Liver (tissue), 9 donors: ENCODE results near the gene SPEF1. TPM values are rescaled to one million over a fixed set of nuclear protein-coding genes. Genes with fewer than 3 reads are reported as not detected.

ENCODE experiments used
- DNase-seq: peaks from one replicate; pipeline ENCODE4 v3.0.0-alpha.2; 2017; ENCODE audit warnings: low spot score
- H3K27ac ChIP-seq, 2 donors: one replicate each; pipeline ENCODE4 v1.7.0; 2013; ENCODE audit warnings: inconsistent platforms in 2 of 2, low read length in 2 of 2, control low read depth in 1 of 2, low read depth in 1 of 2, mild to moderate bottlenecking in 1 of 2
- H3K27me3 ChIP-seq, 4 donors: one replicate each; pipeline versions ENCODE4 v1.6.1 to v1.7.0; 2013; ENCODE audit warnings: low read length in 3 of 4, inconsistent platforms in 1 of 4, mild to moderate bottlenecking in 1 of 4, moderate library complexity in 1 of 4; ENCODE audit not compliant: control insufficient read depth in 4 of 4, insufficient read depth in 4 of 4
- H3K36me3 ChIP-seq, 4 donors: one replicate each; pipeline versions ENCODE4 v1.6.1 to v1.7.0; 2013; ENCODE audit warnings: low read length in 3 of 4, mild to moderate bottlenecking in 3 of 4, low read depth in 1 of 4, moderate library complexity in 1 of 4; ENCODE audit not compliant: control insufficient read depth in 4 of 4, insufficient read depth in 3 of 4
- H3K4me1 ChIP-seq, 4 donors: one replicate each; pipeline versions ENCODE4 v1.6.1 to v1.7.0; 2013; ENCODE audit warnings: low read length in 3 of 4, mild to moderate bottlenecking in 3 of 4, moderate library complexity in 1 of 4; ENCODE audit not compliant: control insufficient read depth in 4 of 4, insufficient read depth in 4 of 4
- H3K4me3 ChIP-seq, 3 donors: one replicate each; pipeline versions ENCODE4 v1.6.1 to v1.7.0; 2013; ENCODE audit warnings: low read length in 3 of 3, control low read depth in 1 of 3, low read depth in 1 of 3, mild to moderate bottlenecking in 1 of 3
- H3K9ac ChIP-seq, 2 donors: one replicate each; pipeline ENCODE4 v1.7.0; 2013; ENCODE audit warnings: low read length in 2 of 2, mild to moderate bottlenecking in 2 of 2, moderate library complexity in 2 of 2, control low read depth in 1 of 2, low read depth in 1 of 2
- H3K9me3 ChIP-seq, 4 donors: one replicate each; pipeline versions ENCODE4 v1.6.1 to v1.7.0; 2013; ENCODE audit warnings: low read length in 3 of 4; ENCODE audit not compliant: control insufficient read depth in 4 of 4
- EGR1 ChIP-seq, 2 donors: IDR thresholded peaks; 2 replicates each; pipeline ENCODE4 v1.6.1; 2016 to 2018; ENCODE audit warnings: antibody characterized with exemption in 2 of 2, low read depth in 2 of 2
- FOXA1 ChIP-seq: IDR thresholded peaks from 2 replicates; pipeline ENCODE4 v1.6.1; 2016; ENCODE audit warnings: antibody characterized with exemption
- FOXA2 ChIP-seq: IDR thresholded peaks from 2 replicates; pipeline ENCODE4 v1.6.1; 2016; ENCODE audit warnings: antibody characterized with exemption
- GABPA ChIP-seq, 2 donors: IDR thresholded peaks in 1 of 2; conservative IDR thresholded peaks in 1 of 2; 2 replicates each; pipeline ENCODE4 v1.6.1; 2016; ENCODE audit warnings: antibody characterized with exemption in 2 of 2, mild to moderate bottlenecking in 1 of 2, moderate library complexity in 1 of 2
- HNF4A ChIP-seq, 2 donors: conservative IDR thresholded peaks; 2 replicates each; pipeline ENCODE4 v1.6.1; 2016; ENCODE audit warnings: antibody characterized with exemption in 2 of 2, mild to moderate bottlenecking in 2 of 2
- HNF4G ChIP-seq: IDR thresholded peaks from 2 replicates; pipeline ENCODE4 v1.6.1; 2016; ENCODE audit warnings: antibody characterized with exemption
- JUND ChIP-seq, 2 donors: IDR thresholded peaks; 2 replicates each; pipeline ENCODE4 v1.6.1; 2016; ENCODE audit warnings: antibody characterized with exemption in 2 of 2
- NR2F2 ChIP-seq: IDR thresholded peaks from 2 replicates; pipeline ENCODE4 v1.6.1; 2016; ENCODE audit warnings: antibody characterized with exemption
- RAD21 ChIP-seq, 2 donors: IDR thresholded peaks; 2 replicates each; pipeline ENCODE4 v1.6.1; 2016; ENCODE audit warnings: antibody characterized with exemption in 2 of 2, mild to moderate bottlenecking in 2 of 2
- RXRA ChIP-seq, 2 donors: IDR thresholded peaks; 2 replicates each; pipeline ENCODE4 v1.6.1; 2017 to 2018; ENCODE audit warnings: antibody characterized with exemption in 2 of 2, mild to moderate bottlenecking in 1 of 2
- SP1 ChIP-seq: IDR thresholded peaks from 2 replicates; pipeline ENCODE4 v1.6.1; 2018; ENCODE audit warnings: antibody characterized with exemption, mild to moderate bottlenecking
- TAF1 ChIP-seq: conservative IDR thresholded peaks from 2 replicates; pipeline ENCODE4 v1.6.1; 2016; ENCODE audit warnings: antibody characterized with exemption, mild to moderate bottlenecking
- YY1 ChIP-seq: IDR thresholded peaks from 2 replicates; pipeline ENCODE4 v1.6.1; 2016; ENCODE audit warnings: antibody characterized with exemption, mild to moderate bottlenecking
- WGBS: extraction: QIAGEN DNeasy Blood & Tissue Kit; methylation state at CpG from one replicate; pipeline ENCODE4 v1.1.7; 2013; 5-methylcytosine and 5-hydroxymethylcytosine counted together
- polyA plus RNA-seq, 2 donors: library from polyadenylated mRNA; stranded (reverse) in 1 of 2; unstranded in 1 of 2; fragments of 200-250 nt in 1 of 2; fragments of >200 nt in 1 of 2; fragmentation: Nextera tagmentation in 1 of 2; extraction: Ambion mirVana in 1 of 2; gene quantifications; one replicate each; pipeline versions ENCODE4 v1.2.1 to v1.2.3, GENCODE V29; 2013 to 2015
- total RNA-seq, 2 donors: library from RNA; depleted of rRNA; stranded (reverse); fragments of >200 nt; gene quantifications; one replicate each; pipeline ENCODE4 v1.2.3, GENCODE V29; 2014
- TF ChIP-seq, protein P1 (sequence below): IDR thresholded peaks from 2 replicates; pipeline ENCODE4 v1.6.1; 2016; ENCODE audit warnings: antibody characterized with exemption
- TF ChIP-seq, protein P2 (sequence below): fragments of 150-350 bp; IDR thresholded peaks from 2 replicates; pipeline ENCODE4 v1.5.1; 2017; ENCODE audit warnings: improper control_type of control experiment, low read depth, low read length; ENCODE audit not compliant: missing input control
- TF ChIP-seq, protein P3 (sequence below): IDR thresholded peaks from 2 replicates; pipeline ENCODE4 v1.6.1; 2016; ENCODE audit warnings: antibody characterized with exemption
- TF ChIP-seq, protein P4 (sequence below): IDR thresholded peaks from 2 replicates; pipeline ENCODE4 v1.6.1; 2016; ENCODE audit warnings: antibody characterized with exemption, mild to moderate bottlenecking
- TF ChIP-seq, protein P5 (sequence below): IDR thresholded peaks from 2 replicates; pipeline ENCODE4 v1.6.1; 2016; ENCODE audit warnings: antibody characterized with exemption
- donor health status: healthy.
- donor health status: healthy.
- donor health status: healthy.
- donor health status: healthy.
- donor health status: healthy.

Gene SPEF1
- total and polyA plus RNA-seq, 4 donors: not detected

DNA sequence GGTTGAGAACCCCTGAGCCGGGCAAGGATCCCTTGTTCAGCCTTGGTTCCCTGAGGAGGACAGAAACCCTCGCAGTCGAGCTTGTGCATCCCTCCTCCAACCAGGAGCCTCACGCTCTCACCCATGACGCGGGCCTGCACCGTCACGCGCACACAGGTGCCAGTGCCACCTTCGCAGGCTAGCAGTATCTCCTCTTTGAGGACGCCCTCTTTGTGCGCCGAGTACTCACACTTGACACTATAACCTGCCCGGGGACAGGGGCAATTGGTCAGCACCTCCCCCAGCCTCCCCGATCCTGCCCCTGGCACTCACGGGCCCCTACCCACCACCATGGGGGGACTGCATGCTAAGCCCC lies 27.0 kb downstream of the SPEF1 start:
- Histone ChIP-seq H3K36me3 (peaks cover 0 to 3% (median 0%) of the 10 kb centered on the region in 4 donors), H3K9me3 (no peaks in the 10 kb centered on the region), H3K4me1 (peaks cover 1 to 25% (median 15%) of the 10 kb centered on the region in 4 donors), H3K9ac (no peak overlapping the region), H3K27ac (no peak overlapping the region), H3K27me3 (no peaks in the 10 kb centered on the region), H3K4me3 (no peak overlapping the region)
- 97% methylated on average over 16 of the region's 16 CpGs for WGBS
- no peak for TF ChIP-seq EGR1 (IDR thresholded peaks at IDR 0.05; ENCODE audit: low read depth in 2 of 2)
- TF ChIP-seq YY1: no peak
- TF ChIP-seq, protein P1, sequence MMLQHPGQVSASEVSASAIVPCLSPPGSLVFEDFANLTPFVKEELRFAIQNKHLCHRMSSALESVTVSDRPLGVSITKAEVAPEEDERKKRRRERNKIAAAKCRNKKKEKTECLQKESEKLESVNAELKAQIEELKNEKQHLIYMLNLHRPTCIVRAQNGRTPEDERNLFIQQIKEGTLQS: no peak
- no peak for TF ChIP-seq RXRA (IDR thresholded peaks at IDR 0.05)
- TF ChIP-seq NR2F2: no peak
- TF ChIP-seq FOXA2: no peak
- TF ChIP-seq HNF4A (conservative IDR thresholded peaks at IDR 0.05): no peak
- TF ChIP-seq SP1: no peak
- TF ChIP-seq, protein P2, sequence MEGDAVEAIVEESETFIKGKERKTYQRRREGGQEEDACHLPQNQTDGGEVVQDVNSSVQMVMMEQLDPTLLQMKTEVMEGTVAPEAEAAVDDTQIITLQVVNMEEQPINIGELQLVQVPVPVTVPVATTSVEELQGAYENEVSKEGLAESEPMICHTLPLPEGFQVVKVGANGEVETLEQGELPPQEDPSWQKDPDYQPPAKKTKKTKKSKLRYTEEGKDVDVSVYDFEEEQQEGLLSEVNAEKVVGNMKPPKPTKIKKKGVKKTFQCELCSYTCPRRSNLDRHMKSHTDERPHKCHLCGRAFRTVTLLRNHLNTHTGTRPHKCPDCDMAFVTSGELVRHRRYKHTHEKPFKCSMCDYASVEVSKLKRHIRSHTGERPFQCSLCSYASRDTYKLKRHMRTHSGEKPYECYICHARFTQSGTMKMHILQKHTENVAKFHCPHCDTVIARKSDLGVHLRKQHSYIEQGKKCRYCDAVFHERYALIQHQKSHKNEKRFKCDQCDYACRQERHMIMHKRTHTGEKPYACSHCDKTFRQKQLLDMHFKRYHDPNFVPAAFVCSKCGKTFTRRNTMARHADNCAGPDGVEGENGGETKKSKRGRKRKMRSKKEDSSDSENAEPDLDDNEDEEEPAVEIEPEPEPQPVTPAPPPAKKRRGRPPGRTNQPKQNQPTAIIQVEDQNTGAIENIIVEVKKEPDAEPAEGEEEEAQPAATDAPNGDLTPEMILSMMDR: no peak
- TF ChIP-seq, protein P3, sequence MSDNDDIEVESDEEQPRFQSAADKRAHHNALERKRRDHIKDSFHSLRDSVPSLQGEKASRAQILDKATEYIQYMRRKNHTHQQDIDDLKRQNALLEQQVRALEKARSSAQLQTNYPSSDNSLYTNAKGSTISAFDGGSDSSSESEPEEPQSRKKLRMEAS: no peak
- no peak for TF ChIP-seq TAF1
- no peak for TF ChIP-seq RAD21 (IDR thresholded peaks at IDR 0.05)
- no peak for TF ChIP-seq GABPA (IDR thresholded peaks at IDR 0.05 in 1 of 2, conservative IDR thresholded peaks at IDR 0.05 in 1 of 2)
- no peak for TF ChIP-seq JUND (IDR thresholded peaks at IDR 0.05)
- no peak for TF ChIP-seq HNF4G
- TF ChIP-seq, protein P4, sequence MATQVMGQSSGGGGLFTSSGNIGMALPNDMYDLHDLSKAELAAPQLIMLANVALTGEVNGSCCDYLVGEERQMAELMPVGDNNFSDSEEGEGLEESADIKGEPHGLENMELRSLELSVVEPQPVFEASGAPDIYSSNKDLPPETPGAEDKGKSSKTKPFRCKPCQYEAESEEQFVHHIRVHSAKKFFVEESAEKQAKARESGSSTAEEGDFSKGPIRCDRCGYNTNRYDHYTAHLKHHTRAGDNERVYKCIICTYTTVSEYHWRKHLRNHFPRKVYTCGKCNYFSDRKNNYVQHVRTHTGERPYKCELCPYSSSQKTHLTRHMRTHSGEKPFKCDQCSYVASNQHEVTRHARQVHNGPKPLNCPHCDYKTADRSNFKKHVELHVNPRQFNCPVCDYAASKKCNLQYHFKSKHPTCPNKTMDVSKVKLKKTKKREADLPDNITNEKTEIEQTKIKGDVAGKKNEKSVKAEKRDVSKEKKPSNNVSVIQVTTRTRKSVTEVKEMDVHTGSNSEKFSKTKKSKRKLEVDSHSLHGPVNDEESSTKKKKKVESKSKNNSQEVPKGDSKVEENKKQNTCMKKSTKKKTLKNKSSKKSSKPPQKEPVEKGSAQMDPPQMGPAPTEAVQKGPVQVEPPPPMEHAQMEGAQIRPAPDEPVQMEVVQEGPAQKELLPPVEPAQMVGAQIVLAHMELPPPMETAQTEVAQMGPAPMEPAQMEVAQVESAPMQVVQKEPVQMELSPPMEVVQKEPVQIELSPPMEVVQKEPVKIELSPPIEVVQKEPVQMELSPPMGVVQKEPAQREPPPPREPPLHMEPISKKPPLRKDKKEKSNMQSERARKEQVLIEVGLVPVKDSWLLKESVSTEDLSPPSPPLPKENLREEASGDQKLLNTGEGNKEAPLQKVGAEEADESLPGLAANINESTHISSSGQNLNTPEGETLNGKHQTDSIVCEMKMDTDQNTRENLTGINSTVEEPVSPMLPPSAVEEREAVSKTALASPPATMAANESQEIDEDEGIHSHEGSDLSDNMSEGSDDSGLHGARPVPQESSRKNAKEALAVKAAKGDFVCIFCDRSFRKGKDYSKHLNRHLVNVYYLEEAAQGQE: no peak
- TF ChIP-seq FOXA1: no peak
- TF ChIP-seq, protein P5, sequence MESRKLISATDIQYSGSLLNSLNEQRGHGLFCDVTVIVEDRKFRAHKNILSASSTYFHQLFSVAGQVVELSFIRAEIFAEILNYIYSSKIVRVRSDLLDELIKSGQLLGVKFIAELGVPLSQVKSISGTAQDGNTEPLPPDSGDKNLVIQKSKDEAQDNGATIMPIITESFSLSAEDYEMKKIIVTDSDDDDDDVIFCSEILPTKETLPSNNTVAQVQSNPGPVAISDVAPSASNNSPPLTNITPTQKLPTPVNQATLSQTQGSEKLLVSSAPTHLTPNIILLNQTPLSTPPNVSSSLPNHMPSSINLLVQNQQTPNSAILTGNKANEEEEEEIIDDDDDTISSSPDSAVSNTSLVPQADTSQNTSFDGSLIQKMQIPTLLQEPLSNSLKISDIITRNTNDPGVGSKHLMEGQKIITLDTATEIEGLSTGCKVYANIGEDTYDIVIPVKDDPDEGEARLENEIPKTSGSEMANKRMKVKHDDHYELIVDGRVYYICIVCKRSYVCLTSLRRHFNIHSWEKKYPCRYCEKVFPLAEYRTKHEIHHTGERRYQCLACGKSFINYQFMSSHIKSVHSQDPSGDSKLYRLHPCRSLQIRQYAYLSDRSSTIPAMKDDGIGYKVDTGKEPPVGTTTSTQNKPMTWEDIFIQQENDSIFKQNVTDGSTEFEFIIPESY: no peak
- no peak for DNase-seq
